CD4-positive, CD25-positive, alpha-beta regulatory T cell (primary cell): ENCODE results near the gene STX8. TPM values are rescaled to one million over a fixed set of nuclear protein-coding genes. Genes with fewer than 3 reads are reported as not detected.
A peak's percentile ranks its signal among the peaks of the same experiment; 100 is the strongest.
"Not testable (repeated sequence)": the region's sequence is repeated elsewhere in the genome, so short reads cannot be mapped to it uniquely, and the experiment has no call there.

Source experiments
- ATAC-seq, 2 donors: fragments of 150-1000 bp; cut with Tn5 transposase; one replicate each; pipeline ENCODE4 v1.10.0; 2021; ENCODE audit warnings: low read depth in 2 of 2, moderate number of reproducible peaks in 2 of 2, moderate library complexity in 1 of 2
- DNase-seq, 3 donors: peaks; one replicate each; pipeline versions ENCODE4 v3.0.0 to v3.0.0-alpha.2; 2012 to 2022; ENCODE audit warnings: mixed read lengths in 1 of 3
- H3K27ac ChIP-seq: one replicate; pipeline ENCODE4 v1.7.0; 2013; ENCODE audit warnings: mild to moderate bottlenecking, low read length; ENCODE audit not compliant: insufficient read depth, poor library complexity, severe bottlenecking
- H3K27me3 ChIP-seq: one replicate; pipeline ENCODE4 v1.7.0; 2013; ENCODE audit warnings: low read length; ENCODE audit not compliant: control insufficient read depth, insufficient read depth
- H3K36me3 ChIP-seq: one replicate; pipeline ENCODE4 v1.7.0; 2013; ENCODE audit warnings: mild to moderate bottlenecking, low read length, moderate library complexity; ENCODE audit not compliant: control insufficient read depth, insufficient read depth
- H3K4me1 ChIP-seq: 2 replicates; pipeline ENCODE4 v1.7.0; 2013; ENCODE audit warnings: mild to moderate bottlenecking, low read length; ENCODE audit not compliant: insufficient read depth, control insufficient read depth, poor library complexity, severe bottlenecking
- H3K4me3 ChIP-seq: one replicate; pipeline ENCODE4 v1.7.0; 2013; ENCODE audit warnings: low read depth, mild to moderate bottlenecking, low read length, moderate library complexity
- H3K9me3 ChIP-seq, 2 experiments: 1 replicate in 1 of 2; 2 replicates in 1 of 2; pipeline ENCODE4 v1.7.0; 2013; ENCODE audit warnings: low read length in 2 of 2, mild to moderate bottlenecking in 1 of 2, moderate library complexity in 1 of 2; ENCODE audit not compliant: control insufficient read depth in 2 of 2
- H3K27ac Mint-ChIP-seq, 3 donors: one replicate each; pipeline ENCODE4 v1.8.0; 2020 to 2022; ENCODE audit warnings: mild to moderate bottlenecking in 3 of 3, mixed read lengths in 3 of 3, moderate library complexity in 2 of 3
- H3K27me3 Mint-ChIP-seq: one replicate; pipeline ENCODE4 v1.8.0; 2022; ENCODE audit warnings: mild to moderate bottlenecking, mixed read lengths
- H3K36me3 Mint-ChIP-seq: one replicate; pipeline ENCODE4 v1.8.0; 2020; ENCODE audit warnings: mixed read lengths
- H3K4me1 Mint-ChIP-seq, 4 donors: one replicate each; pipeline ENCODE4 v1.8.0; 2020 to 2022; ENCODE audit warnings: mixed read lengths in 4 of 4, mild to moderate bottlenecking in 1 of 4
- H3K4me3 Mint-ChIP-seq, 4 donors: one replicate each; pipeline ENCODE4 v1.8.0; 2020 to 2022; ENCODE audit warnings: mild to moderate bottlenecking in 4 of 4, mixed read lengths in 4 of 4, moderate library complexity in 3 of 4
- H3K9me3 Mint-ChIP-seq, 7 donors: one replicate each; pipeline ENCODE4 v1.8.0; 2020 to 2022; ENCODE audit warnings: mixed read lengths in 7 of 7, mild to moderate bottlenecking in 3 of 7, moderate library complexity in 2 of 7
- polyA plus RNA-seq, 4 donors: library from polyadenylated mRNA; unstranded; fragments of 300-500 nt; fragmentation: Illumina TruSeq; gene quantifications; one replicate each; pipeline ENCODE4 v1.2.3, GENCODE V29; 2021
- total RNA-seq: library from RNA; stranded (reverse); gene quantifications from one replicate; pipeline ENCODE4 v1.2.3, GENCODE V29; 2022

STX8 gene
- total and polyA plus RNA-seq, 5 donors from 2014 or later, result 83.7 to 214 (median 170) TPM

DNA sequence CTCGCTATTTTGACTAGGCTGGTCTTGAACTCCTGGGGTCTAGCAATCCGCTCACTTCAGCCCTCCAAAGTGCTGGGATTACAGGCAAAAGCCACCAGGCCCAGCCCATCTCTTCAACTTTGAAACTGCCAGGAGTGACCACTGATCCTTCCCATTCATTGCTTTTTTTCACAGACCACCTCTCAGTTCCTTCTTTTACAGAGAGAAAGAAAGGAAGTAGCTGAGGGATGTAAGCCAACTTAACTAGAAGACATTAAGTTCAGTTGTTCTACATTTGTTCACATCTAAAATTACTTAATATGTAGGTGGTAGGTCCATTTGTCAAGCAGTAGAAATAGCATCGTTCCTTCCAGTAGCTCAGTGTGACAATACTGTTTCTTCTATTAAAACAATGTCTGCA lies 219.8 kb downstream of the STX8 start:
- Mint-ChIP-seq H3K9me3 (no peaks in the 10 kb centered on the region), H3K4me1 (peaks cover 5 to 11% (median 10%) of the 10 kb centered on the region in 4 donors), H3K27ac (no peak overlapping the region), H3K36me3 (peaks cover 19% of the 10 kb centered on the region), H3K27me3 (no peaks in the 10 kb centered on the region), H3K4me3 (no peak overlapping the region)
- H3K36me3 ChIP-seq, result no peaks in the 10 kb centered on the region
- no peaks in the 10 kb centered on the region for H3K4me1 ChIP-seq
- ATAC-seq (no peak), DNase-seq (no peak)
- no peaks in the 10 kb centered on the region for H3K9me3 ChIP-seq
- H3K4me3 ChIP-seq, result no peak overlapping the region
- H3K27me3 ChIP-seq, result no peaks in the 10 kb centered on the region
- H3K27ac ChIP-seq, result no peak overlapping the region

DNA sequence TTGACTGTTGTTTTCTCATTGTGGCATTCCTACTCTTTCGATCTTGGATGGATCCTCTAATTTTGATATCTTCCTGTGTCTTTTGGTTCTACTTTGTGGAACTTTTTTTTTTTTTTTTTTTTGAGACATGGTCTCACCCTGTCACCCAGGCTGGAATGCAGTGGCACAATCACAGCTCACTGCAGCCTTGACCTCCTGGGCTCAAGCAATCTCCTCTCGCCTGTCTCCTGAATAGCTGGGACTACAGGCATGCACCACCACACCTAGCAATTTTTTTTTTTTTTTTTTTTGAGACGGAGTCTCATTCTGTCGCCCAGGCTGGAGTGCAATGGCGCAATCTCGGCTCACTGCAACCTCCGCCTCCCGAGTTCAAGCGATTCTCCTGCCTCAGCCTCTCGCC lies 220.4 kb downstream of the STX8 start:
- not testable (repeated sequence) for H3K27ac ChIP-seq, H3K27ac Mint-ChIP-seq, H3K27me3 ChIP-seq, H3K9me3 Mint-ChIP-seq, H3K27me3 Mint-ChIP-seq, H3K4me3 ChIP-seq, H3K4me3 Mint-ChIP-seq, ATAC-seq, DNase-seq, H3K36me3 ChIP-seq, H3K4me1 ChIP-seq, H3K9me3 ChIP-seq
- peaks cover 5 to 11% (median 10%) of the 10 kb centered on the region in 4 donors for H3K4me1 Mint-ChIP-seq
- peaks cover 19% of the 10 kb centered on the region for H3K36me3 Mint-ChIP-seq

DNA sequence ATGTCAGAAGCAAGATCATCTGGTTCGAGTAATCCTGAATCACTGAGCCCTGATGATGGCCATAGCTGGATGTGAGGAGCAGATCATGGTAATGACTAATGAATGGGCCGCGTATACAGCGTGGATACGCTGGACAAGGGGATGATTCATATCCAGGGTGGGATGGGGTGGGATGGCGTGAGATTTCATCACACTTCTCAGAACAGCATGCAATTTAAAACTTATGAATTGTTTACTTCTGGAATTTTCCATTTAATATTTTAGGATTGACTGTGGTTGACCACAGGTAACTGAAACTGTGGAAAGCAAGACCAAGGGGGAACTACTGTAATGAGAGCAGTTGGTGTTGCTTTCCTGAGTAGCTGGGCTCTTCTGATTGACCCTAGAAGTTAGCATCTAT lies 225.5 kb downstream of the STX8 start:
- Histone ChIP-seq H3K36me3 (no peaks in the 10 kb centered on the region), H3K9me3 (no peaks in the 10 kb centered on the region), H3K4me1 (no peaks in the 10 kb centered on the region), H3K27me3 (no peaks in the 10 kb centered on the region), H3K27ac (no peak overlapping the region), H3K4me3 (no peak overlapping the region)
- H3K27me3 Mint-ChIP-seq, result no peaks in the 10 kb centered on the region
- DNase-seq, result no peak
- H3K4me3 Mint-ChIP-seq, result no peak overlapping the region
- no peak overlapping the region for H3K27ac Mint-ChIP-seq
- no peaks in the 10 kb centered on the region for H3K9me3 Mint-ChIP-seq
- no peak for ATAC-seq
- peaks cover 4 to 8% (median 5%) of the 10 kb centered on the region in 4 donors for H3K4me1 Mint-ChIP-seq
- peaks cover 18% of the 10 kb centered on the region for H3K36me3 Mint-ChIP-seq

GRCh38 chr17:9346296-9346926 lies 229.2 kb downstream of the STX8 start:
- Histone ChIP-seq H3K9me3 (no peaks in the 10 kb centered on the region), H3K4me1 (no peaks in the 10 kb centered on the region), H3K27me3 (no peaks in the 10 kb centered on the region), H3K27ac (no peak overlapping the region), H3K36me3 (no peaks in the 10 kb centered on the region), H3K4me3 (no peak overlapping the region)
- Mint-ChIP-seq H3K9me3 (no peaks in the 10 kb centered on the region), H3K4me3 (no peak overlapping the region), H3K27ac (no peak overlapping the region), H3K4me1 (peaks cover 0 to 12% (median 3%) of the 10 kb centered on the region in 4 donors), H3K27me3 (no peaks in the 10 kb centered on the region), H3K36me3 (peaks cover 17% of the 10 kb centered on the region)
- DNase-seq (no peak), ATAC-seq (no peak)

- ATAC-seq, result no peak
- Mint-ChIP-seq H3K36me3 (peaks cover 11% of the 10 kb centered on the region), H3K4me3 (no peak overlapping the region), H3K27me3 (no peaks in the 10 kb centered on the region), H3K27ac (no peak overlapping the region), H3K4me1 (peaks cover 0 to 12% (median 3%) of the 10 kb centered on the region in 4 donors), H3K9me3 (peaks cover 0 to 2% (median 0%) of the 10 kb centered on the region in 7 donors)
- no peak for DNase-seq
- Histone ChIP-seq H3K4me1 (no peaks in the 10 kb centered on the region), H3K9me3 (no peaks in the 10 kb centered on the region), H3K27me3 (no peaks in the 10 kb centered on the region), H3K36me3 (no peaks in the 10 kb centered on the region), H3K27ac (no peak overlapping the region), H3K4me3 (no peak overlapping the region)
Observed at GRCh38 chr17:9343516-9343915, 232.1 kb downstream of the STX8 start.

- H3K36me3 Mint-ChIP-seq, result peaks cover 15% of the 10 kb centered on the region
- Histone ChIP-seq H3K27me3 (no peaks in the 10 kb centered on the region), H3K9me3 (no peaks in the 10 kb centered on the region), H3K4me1 (no peaks in the 10 kb centered on the region), H3K27ac (no peak overlapping the region), H3K4me3 (no peak overlapping the region), H3K36me3 (no peaks in the 10 kb centered on the region)
- no peak overlapping the region for H3K4me3 Mint-ChIP-seq
- no peaks in the 10 kb centered on the region for H3K27me3 Mint-ChIP-seq
- DNase-seq, result no peak
- peaks cover 0 to 12% (median 3%) of the 10 kb centered on the region in 4 donors for H3K4me1 Mint-ChIP-seq
- peak overlapping the region in 1 of 3 donors; percentile 67 for H3K27ac Mint-ChIP-seq
- no peak for ATAC-seq
- H3K9me3 Mint-ChIP-seq, result peaks cover 0 to 7% (median 0%) of the 10 kb centered on the region in 7 donors
Observed at GRCh38 chr17:9342225-9342624, 233.4 kb downstream of the STX8 start.

- H3K4me3 ChIP-seq, result no peak overlapping the region
- no peaks in the 10 kb centered on the region for H3K4me1 ChIP-seq
- H3K27ac ChIP-seq, result no peak overlapping the region
- H3K9me3 ChIP-seq, result peaks cover 12 to 21% of the 10 kb centered on the region in 2 experiments
- Mint-ChIP-seq H3K4me3 (no peak overlapping the region), H3K9me3 (peaks cover 0 to 25% (median 3%) of the 10 kb centered on the region in 7 donors), H3K4me1 (peaks cover 0 to 6% (median 1%) of the 10 kb centered on the region in 4 donors), H3K27me3 (no peaks in the 10 kb centered on the region), H3K36me3 (peaks cover 19% of the 10 kb centered on the region), H3K27ac (no peak overlapping the region)
- ATAC-seq (no peak), DNase-seq (no peak)
- no peaks in the 10 kb centered on the region for H3K27me3 ChIP-seq
- H3K36me3 ChIP-seq, result no peaks in the 10 kb centered on the region
Observed at GRCh38 chr17:9339958-9340357, 235.7 kb downstream of the STX8 start.

DNA sequence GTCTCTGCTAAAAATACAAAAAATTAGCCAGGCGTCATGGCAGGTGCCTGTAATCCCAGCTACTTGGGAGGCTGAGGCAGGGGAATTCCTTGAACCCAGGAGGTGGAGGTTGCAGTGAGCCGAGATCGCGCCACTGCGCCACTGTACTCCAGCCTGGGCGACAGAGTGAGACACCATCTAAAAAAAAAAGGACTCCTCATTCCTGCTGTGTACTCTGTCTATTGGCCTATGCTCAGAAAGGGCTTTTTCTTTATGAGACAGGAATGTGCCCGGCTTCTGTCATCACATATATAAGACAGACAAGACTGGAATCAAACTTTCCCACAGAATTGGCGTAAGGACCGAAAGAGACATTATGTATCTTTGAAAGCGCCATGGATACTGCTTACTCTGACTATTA lies 236.1 kb downstream of the STX8 start:
- DNase-seq, H3K4me1 Mint-ChIP-seq, H3K27me3 Mint-ChIP-seq, ATAC-seq, H3K4me3 ChIP-seq, H3K36me3 ChIP-seq, H3K4me1 ChIP-seq, H3K27ac ChIP-seq, H3K4me3 Mint-ChIP-seq, H3K27me3 ChIP-seq, H3K27ac Mint-ChIP-seq: not testable (repeated sequence)
- Mint-ChIP-seq H3K36me3 (peaks cover 23% of the 10 kb centered on the region), H3K9me3 (peaks cover 0 to 29% (median 6%) of the 10 kb centered on the region in 7 donors)
- peaks cover 15 to 26% of the 10 kb centered on the region in 2 experiments for H3K9me3 ChIP-seq
